Body of pancreas (tissue), 4 donors: ENCODE measurements around the gene EMC8.

Experiments used
- POLR2A ChIP-seq, 3 donors: fragments of 450-650 bp; IDR thresholded peaks; one replicate each; pipeline ENCODE4 v1.6.1; 2016; ENCODE audit warnings: antibody characterized with exemption in 3 of 3, mild to moderate bottlenecking in 2 of 3
- TF ChIP-seq, protein P1 (sequence below), 7 experiments: fragments of 450-650 bp in 4 of 7; fragments of 200-600 bp in 3 of 7; sonication (generic) in 3 of 7; IDR thresholded peaks; one replicate each; pipeline ENCODE4 v1.5.1; 2016 to 2019; ENCODE audit warnings: antibody characterized with exemption in 7 of 7

DNA sequence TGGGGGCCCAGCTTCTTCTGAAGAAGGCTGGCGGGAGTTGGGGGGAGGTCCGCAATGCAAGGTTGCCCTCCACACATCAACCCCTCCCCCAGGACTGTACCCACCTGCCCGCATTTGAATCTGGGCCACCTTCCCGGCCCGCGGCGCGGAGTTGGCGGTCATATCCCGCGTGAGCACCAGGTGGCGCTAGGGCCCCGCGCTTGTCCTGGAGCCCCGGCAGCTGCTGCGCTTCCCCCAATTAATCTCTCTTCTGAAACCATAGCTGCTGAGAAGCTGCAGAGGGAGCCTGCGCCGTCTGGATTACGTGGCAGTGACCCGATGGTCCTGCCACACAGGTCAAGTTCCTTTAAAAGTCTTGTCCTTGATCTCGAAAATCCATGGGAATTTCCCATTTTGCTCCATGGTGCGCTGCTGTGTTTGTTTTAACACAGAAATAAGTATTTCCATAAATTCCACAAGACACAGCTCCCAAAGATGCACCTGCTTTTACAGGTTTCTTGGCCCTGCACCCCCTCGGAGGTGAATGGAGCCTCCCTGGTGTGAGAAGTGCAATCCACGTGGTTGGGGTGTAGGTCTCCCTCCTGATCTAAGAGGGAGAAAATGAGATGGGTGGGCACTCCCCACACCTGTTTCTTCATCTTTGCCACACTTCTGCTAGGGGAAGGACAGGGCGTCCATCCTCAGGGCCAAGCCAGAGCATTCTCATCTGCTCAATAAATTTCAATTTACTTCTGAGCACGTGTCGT, 22.2 kb upstream of the EMC8 start:
- no peak for TF ChIP-seq POLR2A (IDR thresholded peaks at IDR 0.05)
- TF ChIP-seq, protein P1, sequence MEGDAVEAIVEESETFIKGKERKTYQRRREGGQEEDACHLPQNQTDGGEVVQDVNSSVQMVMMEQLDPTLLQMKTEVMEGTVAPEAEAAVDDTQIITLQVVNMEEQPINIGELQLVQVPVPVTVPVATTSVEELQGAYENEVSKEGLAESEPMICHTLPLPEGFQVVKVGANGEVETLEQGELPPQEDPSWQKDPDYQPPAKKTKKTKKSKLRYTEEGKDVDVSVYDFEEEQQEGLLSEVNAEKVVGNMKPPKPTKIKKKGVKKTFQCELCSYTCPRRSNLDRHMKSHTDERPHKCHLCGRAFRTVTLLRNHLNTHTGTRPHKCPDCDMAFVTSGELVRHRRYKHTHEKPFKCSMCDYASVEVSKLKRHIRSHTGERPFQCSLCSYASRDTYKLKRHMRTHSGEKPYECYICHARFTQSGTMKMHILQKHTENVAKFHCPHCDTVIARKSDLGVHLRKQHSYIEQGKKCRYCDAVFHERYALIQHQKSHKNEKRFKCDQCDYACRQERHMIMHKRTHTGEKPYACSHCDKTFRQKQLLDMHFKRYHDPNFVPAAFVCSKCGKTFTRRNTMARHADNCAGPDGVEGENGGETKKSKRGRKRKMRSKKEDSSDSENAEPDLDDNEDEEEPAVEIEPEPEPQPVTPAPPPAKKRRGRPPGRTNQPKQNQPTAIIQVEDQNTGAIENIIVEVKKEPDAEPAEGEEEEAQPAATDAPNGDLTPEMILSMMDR (IDR thresholded peaks at IDR 0.05) = peak; percentile 93 to 98 (median 97)
